ENCODE data around the gene FAM131A.

Gene FAM131A

GRCh38 chr3:184315543-184315867 is 21.9 kb upstream of the FAM131A start:
- no peak for DNase-seq (ENCODE audit: low read depth, low spot score)
- H3K4me3 ChIP-seq (ENCODE audit: low read length) = peak overlapping the region; percentile 87

- DNase-seq (ENCODE audit: low read depth, low spot score) = no peak
- peak overlapping the region; percentile 87 for H3K4me3 ChIP-seq (ENCODE audit: low read length)
Measured at GRCh38 chr3:184315871-184316661, 21.3 kb upstream of the FAM131A start.

- DNase-seq (ENCODE audit: low read depth, low spot score) = no peak
- no peak overlapping the region for H3K4me3 ChIP-seq (ENCODE audit: low read length)
Measured at GRCh38 chr3:184316792-184317191, 20.6 kb upstream of the FAM131A start.

GRCh38 chr3:184317201-184317600 is 20.2 kb upstream of the FAM131A start:
- no peak for DNase-seq (ENCODE audit: low read depth, low spot score)
- no peak overlapping the region for H3K4me3 ChIP-seq (ENCODE audit: low read length)

GRCh38 chr3:184320104-184320445 is 17.3 kb upstream of the FAM131A start:
- no peak for DNase-seq (ENCODE audit: low read depth, low spot score)
- H3K4me3 ChIP-seq (ENCODE audit: low read length) = no peak overlapping the region

- no peak for DNase-seq (ENCODE audit: low read depth, low spot score)
- H3K4me3 ChIP-seq (ENCODE audit: low read length) = no peak overlapping the region
Measured at GRCh38 chr3:184321666-184322065, 15.7 kb upstream of the FAM131A start.

GRCh38 chr3:184322731-184323487 is 14.5 kb upstream of the FAM131A start:
- no peak overlapping the region for H3K4me3 ChIP-seq (ENCODE audit: low read length)
- no peak for DNase-seq (ENCODE audit: low read depth, low spot score)

- H3K4me3 ChIP-seq (ENCODE audit: low read length) = no peak overlapping the region
- no peak for DNase-seq (ENCODE audit: low read depth, low spot score)
Measured at GRCh38 chr3:184323696-184324095, 13.7 kb upstream of the FAM131A start.

- no peak for DNase-seq (ENCODE audit: low read depth, low spot score)
- H3K4me3 ChIP-seq (ENCODE audit: low read length) = no peak overlapping the region
Measured at GRCh38 chr3:184325269-184325668, 12.1 kb upstream of the FAM131A start.

- H3K4me3 ChIP-seq (ENCODE audit: low read length) = no peak overlapping the region
- no peak for DNase-seq (ENCODE audit: low read depth, low spot score)
Measured at GRCh38 chr3:184325715-184326369, 11.6 kb upstream of the FAM131A start.

GRCh38 chr3:184327171-184327570 is 10.2 kb upstream of the FAM131A start:
- H3K4me3 ChIP-seq (ENCODE audit: low read length) = no peak overlapping the region

GRCh38 chr3:184328516-184328915 is 8.9 kb upstream of the FAM131A start:
- no peak overlapping the region for H3K4me3 ChIP-seq (ENCODE audit: low read length)
- no peak for DNase-seq (ENCODE audit: low read depth, low spot score)

More at GRCh38 chr3:184327171-184327570, 10.2 kb upstream of the FAM131A start:
- no peak for DNase-seq (ENCODE audit: low read depth, low spot score)

- no peak for DNase-seq (ENCODE audit: low read depth, low spot score)
- H3K4me3 ChIP-seq (ENCODE audit: low read length) = no peak overlapping the region
Measured at GRCh38 chr3:184332370-184333090, 4.9 kb upstream of the FAM131A start.

- no peak for DNase-seq (ENCODE audit: low read depth, low spot score)
- no peak overlapping the region for H3K4me3 ChIP-seq (ENCODE audit: low read length)
Measured at GRCh38 chr3:184333190-184333589, 4.2 kb upstream of the FAM131A start.

GRCh38 chr3:184333700-184334099 is 3.7 kb upstream of the FAM131A start:
- DNase-seq (ENCODE audit: low read depth, low spot score) = no peak
- H3K4me3 ChIP-seq (ENCODE audit: low read length) = no peak overlapping the region

- no peak for DNase-seq (ENCODE audit: low read depth, low spot score)
- no peak overlapping the region for H3K4me3 ChIP-seq (ENCODE audit: low read length)
Measured at GRCh38 chr3:184334470-184335158, 2.8 kb upstream of the FAM131A start.

GRCh38 chr3:184335291-184335660 is 2.1 kb upstream of the FAM131A start:
- no peak for DNase-seq (ENCODE audit: low read depth, low spot score)
- peak overlapping the region; percentile 65 for H3K4me3 ChIP-seq (ENCODE audit: low read length)

GRCh38 chr3:184335661-184336546 is 1.5 kb upstream of the FAM131A start:
- DNase-seq (ENCODE audit: low read depth, low spot score) = peak; percentile 44
- peak overlapping the region; percentile 65 for H3K4me3 ChIP-seq (ENCODE audit: low read length)
